H1 (cell line): Measurements from ENCODE around the gene TP63. TPM values are rescaled to one million over a fixed set of nuclear protein-coding genes. Genes with fewer than 3 reads are reported as not detected.

ENCODE experiments used
- EGR1 ChIP-seq: IDR thresholded peaks from 2 replicates; pipeline ENCODE4 v1.6.1; 2011; ENCODE audit warnings: low read depth, low read length, borderline replicate concordance
- JUND ChIP-seq: IDR thresholded peaks from 2 replicates; pipeline ENCODE4 v1.6.1; 2011; ENCODE audit warnings: mild to moderate bottlenecking, improper control_type of control experiment, low read length
- POLR2A ChIP-seq, 2 experiments: IDR thresholded peaks; 1 replicate in 1 of 2; 2 replicates in 1 of 2; pipeline ENCODE4 v1.6.1; 2011; ENCODE audit warnings: low read depth in 2 of 2, low read length in 2 of 2, mild to moderate bottlenecking in 2 of 2; ENCODE audit errors: control extremely low read depth in 1 of 2
- RFX5 ChIP-seq: IDR thresholded peaks from 2 replicates; pipeline ENCODE4 v1.6.1; 2011; ENCODE audit warnings: low read depth, low read length, improper control_type of control experiment, borderline replicate concordance
- ZNF274 ChIP-seq: IDR thresholded peaks from 2 replicates; pipeline ENCODE4 v1.7.0; 2012; ENCODE audit warnings: low read length, borderline replicate concordance; ENCODE audit errors: extremely low read depth
- polyA plus RNA-seq, 7 experiments: library from polyadenylated mRNA; depleted of rRNA in 3 of 7; stranded (reverse) in 5 of 7; unstranded in 2 of 7; fragments of >200 nt in 5 of 7; fragments of 200-250 nt in 2 of 7; gene quantifications; 1 replicate in 5 of 7; 2 replicates in 1 of 7; 4 replicates in 1 of 7; pipeline versions ENCODE4 v1.2.1 to v1.2.3, GENCODE V29; 2011 to 2013; ENCODE audit warnings: missing spikeins in 2 of 7, mixed read lengths in 2 of 7
- total RNA-seq: library from RNA; stranded (reverse); fragmentation: NEBNext Ultra II Directional; extraction: Animal tissue kit (Norgen Biotek cat#: 25700); gene quantifications from 2 replicates; pipeline ENCODE4 v1.2.1, GENCODE V29; 2021

The TP63 gene
- total and polyA plus RNA-seq, 2 of the 8 experiments (the other 6 are each of a cell fraction or from before 2014, with no cell fraction given), result not detected

- TF ChIP-seq POLR2A (IDR thresholded peaks at IDR 0.05; ENCODE audit: control extremely low read depth in 1 of 2, low read depth in 2 of 2, low read length in 2 of 2) (no peak), ZNF274 (no peak), RFX5 (no peak), JUND (no peak), EGR1 (no peak)
These were observed 207.1 kb downstream of the TP63 start (continued) for GRCh38 chr3:189838291-189838690.
